ENCODE measurements around the gene GRID1. TPM values are rescaled to one million over a fixed set of nuclear protein-coding genes. Genes with fewer than 3 reads are reported as not detected.

Gene GRID1
- polyA plus RNA-seq, 5 donors, result 0.54 to 1.5 (median 1.1) TPM

DNA sequence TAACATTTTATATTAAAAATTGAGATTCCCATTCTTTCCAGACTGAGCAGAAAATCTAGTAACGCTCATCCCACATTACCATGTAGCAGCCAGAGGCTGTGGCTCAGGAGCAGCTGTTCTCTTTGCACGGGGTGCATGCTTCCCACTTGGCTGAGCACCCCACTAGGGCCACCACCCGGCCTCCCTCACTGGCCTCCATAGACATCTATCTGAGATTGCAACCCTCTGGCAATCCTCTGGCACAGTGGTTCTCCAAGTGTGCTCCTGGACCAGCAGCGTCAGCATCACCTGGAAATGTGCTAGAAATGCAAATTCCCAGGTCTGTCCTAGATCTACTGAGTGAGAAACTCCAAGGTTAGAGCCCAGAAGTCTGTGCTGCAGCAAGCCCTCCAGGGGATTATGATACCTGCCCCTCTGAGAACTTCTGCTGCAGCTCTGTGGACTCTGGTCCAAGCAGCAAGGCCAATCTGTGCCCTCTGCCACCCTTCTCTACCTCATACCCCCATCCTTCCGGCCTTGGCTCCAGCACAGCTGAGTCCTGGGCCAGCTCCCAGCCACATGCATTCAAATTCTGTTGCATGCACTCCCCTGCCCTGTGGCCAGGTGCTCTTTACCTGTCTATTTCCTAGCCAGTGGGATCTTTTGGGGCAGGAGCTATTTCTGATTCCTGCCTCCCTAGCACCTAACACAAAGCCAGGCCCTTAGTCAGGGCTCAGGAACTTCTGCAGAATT, 301.5 kb downstream of the GRID1 start:
- DNase-seq, result no peak

DNA sequence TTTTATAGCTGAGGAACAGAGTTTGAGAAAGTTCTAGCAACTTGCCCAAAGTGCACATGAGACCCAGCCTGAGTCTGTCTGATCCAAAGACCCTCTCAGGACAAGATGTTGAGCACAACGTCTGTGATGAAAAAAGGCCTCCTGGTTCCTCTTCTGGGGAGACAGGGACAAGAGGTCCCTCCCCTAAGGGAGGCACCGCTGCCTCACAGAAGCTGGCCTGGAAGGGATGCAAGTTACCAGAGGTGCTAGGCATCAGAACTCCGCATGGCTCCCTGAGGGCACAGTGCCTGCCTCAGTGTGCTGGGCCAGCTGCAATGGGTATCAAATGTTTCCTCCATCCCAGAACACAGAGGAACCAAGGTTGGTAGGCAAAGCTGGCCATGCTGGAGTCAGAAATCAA, 302.4 kb downstream of the GRID1 start:
- DNase-seq, result no peak

DNA sequence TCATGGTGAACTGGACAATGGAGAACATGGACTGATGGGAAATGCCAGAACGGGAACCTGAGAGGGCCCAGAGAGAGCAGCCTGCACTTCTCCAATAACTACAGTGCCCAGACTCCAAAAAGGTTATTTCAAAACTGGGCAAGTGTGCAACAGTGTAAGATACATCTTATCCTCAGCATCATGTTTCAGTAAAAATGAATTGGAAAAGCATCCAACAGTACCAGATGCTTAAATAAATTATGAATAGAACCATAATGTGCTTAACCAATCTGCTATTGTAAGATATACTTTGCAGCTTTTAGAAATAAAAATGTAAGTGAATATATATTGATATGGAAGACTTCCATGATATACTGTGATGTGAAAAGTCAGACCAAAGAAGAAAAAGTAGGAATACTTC, 303.3 kb downstream of the GRID1 start:
- no peak for DNase-seq

DNA sequence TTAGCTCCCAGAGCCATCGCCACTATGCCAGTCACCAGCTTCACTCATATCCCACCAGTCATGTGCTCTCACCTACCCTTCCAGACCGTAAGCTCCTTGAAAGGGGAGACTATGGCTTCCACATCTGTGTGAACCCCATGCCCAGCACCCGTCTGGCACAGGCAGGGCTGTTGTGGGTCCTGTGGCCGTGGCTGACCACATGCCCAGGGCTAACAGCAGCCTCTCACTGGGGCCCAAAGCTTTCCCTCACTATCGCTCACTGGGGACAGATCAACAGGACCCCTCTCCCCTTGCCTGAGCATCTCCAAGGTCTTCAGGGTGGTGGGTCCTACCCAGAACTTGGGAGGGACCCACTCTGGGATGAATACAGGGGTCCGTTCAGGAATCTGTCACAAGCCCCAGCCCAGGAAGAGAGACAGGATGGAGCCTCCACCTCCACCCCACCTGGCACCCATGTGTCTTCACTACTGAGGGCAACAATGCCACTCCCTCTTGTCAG, 303.9 kb downstream of the GRID1 start:
- DNase-seq, result no peak

DNA sequence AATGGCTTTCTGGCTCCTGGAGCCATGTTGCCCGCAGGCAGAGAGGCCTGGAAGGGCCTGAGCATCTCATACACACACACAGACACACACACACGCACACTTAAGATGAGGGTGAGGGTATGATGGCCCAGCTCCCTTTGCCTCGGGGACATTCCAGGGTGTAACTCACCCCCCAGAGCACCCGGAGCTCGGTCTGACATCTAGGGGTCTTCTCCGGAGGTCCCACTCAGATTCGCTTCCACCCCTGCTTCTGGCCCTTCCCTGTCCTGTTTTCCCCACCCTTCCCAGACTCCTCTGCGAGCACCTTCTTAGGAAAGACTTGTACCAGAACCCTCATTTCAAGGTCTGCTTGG, 304.4 kb downstream of the GRID1 start:
- no peak for DNase-seq

DNA sequence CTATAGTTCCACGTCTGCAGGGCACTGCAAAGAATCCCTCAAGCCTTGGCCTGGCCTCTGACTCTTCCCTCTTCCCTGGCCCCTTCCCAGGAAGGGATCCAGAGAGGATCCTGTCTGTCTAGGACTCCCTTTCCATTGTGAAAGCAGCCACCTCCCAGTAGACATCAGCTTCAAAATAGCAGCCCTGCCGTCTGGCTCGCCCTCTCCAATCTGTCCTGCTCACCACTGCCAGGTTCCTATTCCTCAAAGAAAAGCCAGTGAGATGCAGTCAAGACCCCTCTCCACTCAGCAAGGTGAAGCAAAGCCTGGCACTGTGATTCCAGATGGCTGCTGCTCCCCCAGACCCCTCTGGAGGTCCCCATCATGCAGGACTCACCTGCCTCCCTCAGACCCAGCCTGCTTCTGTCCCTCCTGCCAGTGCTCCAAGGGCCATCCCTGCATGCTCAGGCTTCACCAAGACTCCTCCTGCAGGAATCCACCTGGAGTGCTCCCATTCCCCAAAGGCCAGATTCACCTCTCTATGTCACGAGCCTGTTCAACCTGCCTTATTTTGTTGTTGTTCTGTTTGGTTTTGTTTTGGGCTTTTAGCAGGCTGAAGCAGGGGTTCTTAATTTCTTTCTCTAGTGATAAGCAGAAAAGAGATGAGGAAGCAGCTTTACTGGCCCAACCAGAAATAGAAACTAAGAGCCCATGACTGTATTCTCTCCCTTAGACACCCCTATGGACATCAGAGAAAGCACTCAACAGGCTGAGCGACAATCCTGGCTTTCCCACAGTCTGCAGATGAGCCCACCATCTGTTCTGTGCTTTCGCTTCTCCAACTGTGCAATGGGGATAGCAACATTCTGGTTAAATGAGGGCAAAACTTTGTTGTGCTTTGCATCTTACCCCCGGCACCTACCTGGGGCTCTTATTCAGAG, 305.1 kb downstream of the GRID1 start:
- no peak for DNase-seq

DNA sequence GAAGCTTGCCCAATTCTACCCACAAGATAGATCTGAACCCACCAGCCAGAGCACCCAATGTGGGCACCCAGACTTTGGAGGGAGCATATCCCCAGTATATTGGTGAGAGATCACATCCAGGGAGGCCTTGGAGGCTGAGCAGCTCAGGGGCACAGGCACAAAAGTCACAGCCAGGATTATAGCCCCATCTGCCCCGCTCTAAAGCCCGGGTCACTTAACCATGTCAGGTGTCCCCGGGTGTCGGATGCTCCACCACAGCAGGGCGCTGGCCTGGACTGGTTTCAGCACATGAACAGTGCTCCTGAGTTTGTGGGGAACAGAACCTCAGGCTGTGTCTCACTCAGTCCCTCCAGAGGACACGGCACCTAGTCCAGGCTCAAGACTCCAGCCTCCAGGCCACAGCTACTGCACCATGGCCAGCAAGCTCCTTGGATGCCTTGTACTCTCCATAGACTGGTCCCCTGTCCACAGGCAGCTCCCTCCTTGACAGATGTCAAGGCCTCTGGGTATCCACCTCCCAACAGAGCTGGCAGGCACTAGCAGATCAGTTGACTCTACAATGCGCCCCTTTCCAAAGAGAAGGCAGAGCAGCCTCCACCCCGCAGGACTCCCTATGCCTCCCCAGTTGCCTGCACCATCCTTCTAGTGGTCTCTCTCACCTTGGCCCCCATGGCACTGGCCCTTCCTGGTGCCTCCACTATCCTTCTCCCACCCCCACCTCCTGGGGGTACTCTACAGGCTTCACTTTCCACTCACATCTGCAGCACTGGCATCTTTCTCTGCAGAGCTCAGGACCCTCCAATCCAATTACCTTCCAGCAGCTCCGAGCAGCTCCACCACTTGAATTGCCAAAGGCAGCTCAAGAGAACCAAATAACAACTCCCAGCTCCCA, 306.0 kb downstream of the GRID1 start:
- DNase-seq, result no peak

DNA sequence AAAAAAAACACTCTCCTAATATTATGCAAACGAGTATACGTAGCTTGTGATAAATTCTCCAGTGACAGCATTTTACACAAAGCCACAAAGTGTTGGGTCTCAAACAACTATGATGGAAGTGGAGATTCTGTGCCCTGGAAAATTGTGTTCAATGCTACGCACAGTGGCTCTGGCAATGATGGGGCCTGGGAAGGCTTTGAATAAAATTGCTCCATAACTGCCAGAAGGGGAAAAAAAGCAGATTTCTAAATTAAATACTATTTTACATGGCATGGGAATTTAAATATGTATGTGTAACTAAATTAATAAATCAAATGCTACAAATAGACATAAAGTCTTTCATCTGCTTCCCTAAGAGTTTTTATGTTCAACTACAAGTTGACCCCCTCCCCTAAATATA, 306.7 kb downstream of the GRID1 start:
- DNase-seq, result no peak

DNA sequence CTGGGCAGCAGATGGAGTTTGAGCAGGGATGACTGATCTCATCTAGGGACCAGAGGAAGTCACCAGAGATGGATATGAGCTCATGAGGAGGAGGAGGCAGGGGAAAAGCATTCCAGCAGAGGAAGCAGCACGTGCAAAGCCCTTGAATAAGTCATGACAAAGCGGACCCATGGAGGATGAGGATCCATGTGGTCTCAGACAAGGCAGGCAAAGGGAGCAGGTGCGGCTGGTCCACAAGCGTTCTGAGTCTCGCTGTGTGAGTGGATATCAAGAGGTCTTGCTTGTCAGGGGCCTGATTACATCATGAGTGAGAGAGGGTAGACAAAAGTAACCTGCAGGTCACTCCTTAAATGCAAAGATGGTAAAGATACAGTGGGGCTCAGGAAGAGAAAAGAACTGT, 307.6 kb downstream of the GRID1 start:
- DNase-seq, result no peak

DNA sequence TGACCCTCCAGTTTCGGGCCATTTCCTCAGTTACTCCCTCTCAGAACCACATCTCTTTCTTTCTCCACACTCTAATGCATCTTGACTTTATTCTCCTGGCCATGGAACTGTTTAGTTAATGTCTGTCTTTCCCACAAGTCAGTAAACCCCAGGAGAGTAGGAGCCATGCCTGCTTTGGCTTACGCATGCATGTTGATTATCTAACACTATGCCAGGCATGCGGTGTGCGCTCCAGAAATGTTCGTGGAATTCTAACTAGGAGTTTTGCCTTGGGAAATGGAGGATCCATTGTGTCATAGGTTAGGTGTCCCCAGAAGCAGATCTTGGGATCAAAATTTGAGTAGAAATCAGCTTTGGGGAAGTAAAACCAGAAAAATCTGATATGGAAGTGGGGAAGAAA, 308.9 kb downstream of the GRID1 start:
- DNase-seq, result no peak

DNA sequence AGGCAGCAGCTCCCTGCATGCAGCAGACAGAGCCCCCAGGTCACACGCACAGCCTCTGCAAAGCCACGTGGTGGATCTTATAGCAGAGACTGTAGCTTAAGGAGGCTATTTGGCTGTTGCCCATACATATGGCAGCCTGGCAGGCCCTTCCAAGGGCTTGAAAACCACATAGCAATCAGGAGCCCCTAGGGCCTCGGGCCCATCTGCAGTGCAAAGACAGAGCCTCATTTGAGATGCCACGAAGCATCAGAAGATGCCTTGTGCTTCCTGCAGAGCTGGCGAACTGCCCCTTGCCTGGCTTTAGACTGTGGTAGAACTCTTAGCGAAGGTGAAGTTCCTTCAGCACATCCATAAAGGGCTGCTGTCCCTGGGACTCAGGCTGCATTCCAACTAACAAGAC, 309.9 kb downstream of the GRID1 start:
- no peak for DNase-seq

DNA sequence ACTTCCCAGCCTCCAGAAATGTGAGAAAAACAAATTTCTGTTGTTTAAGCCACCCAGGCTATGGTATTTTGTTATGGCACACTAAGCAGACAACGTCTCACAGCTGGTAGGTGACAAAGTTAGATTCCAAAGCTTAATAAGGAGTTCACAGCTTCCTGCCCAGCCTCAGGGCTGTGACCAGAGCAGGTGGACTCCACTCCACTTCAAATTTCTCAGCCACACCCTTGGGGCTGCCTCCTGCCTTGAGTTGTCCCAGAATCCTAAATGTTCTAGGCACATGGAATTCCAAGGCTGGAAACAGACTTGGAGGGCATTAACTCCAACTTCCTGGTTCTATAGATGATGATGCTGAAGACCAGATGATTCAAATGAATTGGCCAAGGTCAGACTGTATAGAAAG, 310.7 kb downstream of the GRID1 start:
- DNase-seq, result no peak

DNA sequence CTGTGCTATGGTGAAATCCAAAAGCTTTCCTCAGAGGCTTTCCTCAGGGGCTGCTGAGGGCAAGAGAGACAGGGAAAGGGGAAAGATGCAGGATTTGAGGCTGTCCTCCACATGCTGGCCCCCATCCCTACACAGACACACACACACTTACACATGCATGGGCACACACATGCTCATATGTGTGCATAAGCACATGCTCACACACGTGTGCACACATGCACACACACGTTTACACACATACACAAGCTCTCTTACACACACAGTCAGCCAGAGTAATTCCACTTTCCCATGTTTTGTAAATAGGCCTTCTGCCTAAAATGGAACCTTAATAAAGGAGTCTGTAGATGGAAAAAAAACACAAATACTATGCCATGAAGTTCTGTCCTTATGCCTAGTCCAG, 312.9 kb downstream of the GRID1 start:
- DNase-seq, result no peak

DNA sequence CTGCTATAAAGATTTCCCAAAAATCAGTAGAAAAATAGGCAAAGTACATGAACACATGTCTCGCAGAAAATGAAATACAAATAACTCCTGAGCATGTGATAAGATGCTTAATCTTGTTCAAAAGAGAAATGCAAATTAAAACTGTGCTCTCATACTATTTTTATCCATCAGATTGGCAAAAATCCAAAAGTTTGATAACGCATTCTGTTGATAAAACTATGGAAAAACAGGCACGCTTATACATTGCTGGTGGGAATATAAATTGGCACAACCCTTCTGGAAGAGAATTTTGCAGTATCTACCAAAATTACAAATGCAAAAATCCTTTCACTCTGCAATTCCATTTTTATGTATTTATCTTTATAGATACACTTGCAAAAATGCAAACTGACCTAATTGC, 315.0 kb downstream of the GRID1 start:
- no peak for DNase-seq

DNA sequence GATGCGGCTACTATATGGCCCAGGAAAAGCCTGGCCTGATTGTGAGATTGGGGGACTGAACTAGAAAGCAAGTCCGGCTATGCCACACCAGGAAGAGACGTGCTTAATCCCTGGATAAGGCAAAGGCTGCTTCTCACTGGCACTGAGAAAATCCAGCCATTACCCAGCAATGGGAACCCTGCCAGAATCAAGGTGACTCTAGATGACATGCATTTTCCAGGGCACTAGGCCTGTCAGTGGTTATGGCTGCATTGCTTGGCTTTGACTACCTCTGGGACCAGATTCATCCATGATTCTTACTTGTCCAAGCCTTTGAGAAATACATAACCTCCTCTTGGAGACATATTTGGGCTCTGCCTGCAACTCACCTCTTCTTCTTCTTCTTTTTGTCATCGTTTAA, 317.2 kb downstream of the GRID1 start:
- DNase-seq, result no peak

DNA sequence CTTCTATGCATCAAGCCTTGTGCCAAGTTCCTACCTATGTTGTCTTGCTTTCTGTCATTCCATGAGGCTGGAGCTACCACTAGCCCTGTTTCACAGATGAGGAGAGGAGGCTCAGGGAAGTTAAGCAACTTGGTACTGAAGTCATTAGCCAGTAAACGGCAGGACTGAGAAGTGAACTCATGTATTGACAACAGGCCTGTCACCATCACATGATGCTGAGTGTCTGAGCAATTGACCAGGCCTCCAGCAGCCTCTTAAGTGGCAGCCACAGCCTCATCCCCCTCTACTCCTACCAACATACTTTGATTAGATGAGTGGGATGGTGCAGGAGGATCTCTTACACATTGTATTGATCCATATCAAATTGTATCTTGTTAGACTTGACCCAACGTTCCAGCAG, 317.6 kb downstream of the GRID1 start:
- no peak for DNase-seq

DNA sequence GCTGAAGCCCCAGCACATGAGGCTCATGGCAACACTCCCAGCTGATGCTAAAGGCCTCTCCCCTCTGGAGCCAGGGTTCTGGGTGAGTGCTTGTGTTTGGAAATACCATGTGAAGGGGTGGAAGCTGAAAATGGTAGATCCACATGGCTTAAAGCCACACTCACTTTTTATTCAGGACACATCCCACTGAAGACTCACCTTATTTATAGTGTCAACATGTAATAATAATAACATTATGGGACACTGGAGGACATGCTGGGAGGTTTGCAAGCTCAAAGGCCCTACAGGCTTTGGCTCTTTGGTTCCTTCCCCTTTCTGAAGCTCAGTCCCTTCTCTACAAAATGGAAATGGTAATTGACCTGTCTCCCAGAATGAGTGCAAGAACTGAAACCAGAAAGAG, 318.0 kb downstream of the GRID1 start:
- DNase-seq, result no peak

DNA sequence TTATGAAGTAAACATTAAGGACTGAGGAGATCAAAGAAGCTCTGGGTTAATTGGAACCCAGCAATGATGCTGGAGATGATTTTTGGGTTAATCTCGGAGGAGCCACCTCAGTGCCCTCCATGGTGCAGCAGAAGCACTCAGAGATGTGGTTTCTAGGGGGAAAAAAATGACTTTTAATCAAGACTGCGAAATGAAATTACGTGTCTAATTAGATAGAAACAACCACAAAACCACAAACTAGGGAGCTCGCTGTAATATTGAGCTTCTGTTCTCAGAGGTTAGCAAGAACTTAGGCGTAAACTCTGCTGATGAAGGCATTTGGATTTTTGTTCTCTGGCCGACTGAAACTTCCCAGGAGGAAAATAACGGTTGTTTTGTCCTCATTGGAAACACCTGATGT, 319.0 kb downstream of the GRID1 start:
- no peak for DNase-seq

DNA sequence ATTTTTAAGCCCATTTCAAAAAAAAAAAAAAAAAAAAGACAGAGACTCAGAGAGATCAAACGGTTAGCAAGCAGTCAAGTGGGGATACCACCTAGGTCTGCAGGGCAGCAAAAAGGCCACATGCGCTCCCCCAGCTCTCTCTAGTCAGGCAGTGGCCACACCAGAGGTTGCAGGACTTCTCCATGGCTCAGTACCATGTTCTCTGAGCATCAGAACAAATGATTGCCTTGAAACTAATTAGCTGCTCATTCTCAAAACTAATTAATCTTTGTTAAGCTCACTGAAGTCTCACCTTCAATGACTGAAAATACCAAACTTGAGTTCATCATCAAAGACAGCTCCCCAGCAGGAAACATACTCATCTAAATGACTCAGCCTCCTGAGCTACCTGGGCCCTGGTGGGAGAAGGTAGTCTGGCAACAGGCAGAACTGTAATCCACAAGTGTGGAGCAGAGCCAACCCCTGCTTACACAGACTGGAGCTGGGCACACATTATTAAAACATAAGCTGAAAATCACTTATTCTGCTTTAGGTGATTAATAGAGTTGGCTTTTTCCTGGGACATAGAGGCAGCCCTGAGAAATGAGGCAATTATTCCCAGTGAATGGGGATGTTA, 319.6 kb downstream of the GRID1 start:
- DNase-seq, result no peak

DNA sequence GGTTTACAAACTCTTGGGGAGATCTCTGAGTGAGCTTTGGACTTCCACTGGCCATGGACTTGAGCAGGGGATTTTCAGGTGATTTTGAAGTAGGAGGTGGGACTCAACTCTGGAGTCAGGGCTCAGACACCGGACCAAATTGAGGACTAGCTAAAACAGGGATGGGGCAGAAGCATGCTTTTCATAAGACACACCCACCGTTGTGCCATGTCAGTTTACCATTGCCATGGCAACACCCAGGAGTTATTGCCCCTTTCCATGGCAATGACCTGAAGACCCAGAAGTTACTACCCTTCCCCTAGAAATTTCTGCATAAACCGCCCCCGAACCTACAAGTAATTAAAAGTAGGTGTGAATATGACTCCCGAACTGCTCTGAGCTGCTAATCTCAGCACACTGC, 320.7 kb downstream of the GRID1 start:
- no peak for DNase-seq

DNA sequence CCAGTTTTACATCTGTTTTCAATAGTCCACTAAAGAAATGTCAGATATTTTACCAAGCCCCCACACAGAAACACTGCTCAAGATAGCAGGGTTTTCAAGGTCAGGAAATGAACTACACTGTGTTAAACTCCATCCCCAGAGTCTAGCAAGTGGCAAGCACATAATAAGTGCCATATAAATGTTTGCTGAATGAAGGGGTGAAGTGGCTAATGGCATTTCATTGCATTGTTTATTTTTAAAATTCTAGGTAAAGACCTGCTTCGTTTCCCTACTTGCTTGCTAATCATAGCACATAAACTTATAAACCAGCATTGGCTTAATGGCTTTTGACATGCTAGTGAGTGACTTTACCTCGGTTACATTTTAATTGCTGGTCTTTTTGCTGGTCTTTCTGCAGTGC, 322.6 kb downstream of the GRID1 start:
- no peak for DNase-seq

DNA sequence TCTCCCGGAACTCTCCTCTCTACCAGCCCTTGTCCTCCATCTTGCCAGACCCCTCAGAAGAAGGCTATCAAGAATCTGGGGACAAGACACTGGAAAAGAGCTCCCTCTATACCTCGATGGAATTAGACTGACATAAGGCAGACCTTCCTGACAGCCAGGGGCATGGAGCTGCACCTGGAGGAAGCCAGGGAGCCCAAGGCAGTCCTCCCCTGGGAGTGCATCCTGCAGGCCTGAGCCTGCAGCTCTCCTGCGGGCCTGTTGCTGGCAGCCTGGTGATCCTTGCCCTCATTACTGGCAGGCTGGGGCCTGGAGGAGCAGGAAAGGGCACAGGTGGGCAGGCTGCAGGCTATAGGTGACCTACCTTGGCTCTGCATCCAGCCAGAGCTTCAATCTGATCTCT, 323.4 kb downstream of the GRID1 start:
- DNase-seq, result no peak

All from right lung (tissue), 5 donors.